HG03097 (cell line): ENCODE data around the gene CDON.

Source experiments
- ATAC-seq: cut with Tn5 transposase; IDR thresholded peaks from one replicate; pipeline ENCODE4 v1.9.1; 2021; ENCODE audit not compliant: unreplicated experiment, low FRiP score

Gene CDON

DNA sequence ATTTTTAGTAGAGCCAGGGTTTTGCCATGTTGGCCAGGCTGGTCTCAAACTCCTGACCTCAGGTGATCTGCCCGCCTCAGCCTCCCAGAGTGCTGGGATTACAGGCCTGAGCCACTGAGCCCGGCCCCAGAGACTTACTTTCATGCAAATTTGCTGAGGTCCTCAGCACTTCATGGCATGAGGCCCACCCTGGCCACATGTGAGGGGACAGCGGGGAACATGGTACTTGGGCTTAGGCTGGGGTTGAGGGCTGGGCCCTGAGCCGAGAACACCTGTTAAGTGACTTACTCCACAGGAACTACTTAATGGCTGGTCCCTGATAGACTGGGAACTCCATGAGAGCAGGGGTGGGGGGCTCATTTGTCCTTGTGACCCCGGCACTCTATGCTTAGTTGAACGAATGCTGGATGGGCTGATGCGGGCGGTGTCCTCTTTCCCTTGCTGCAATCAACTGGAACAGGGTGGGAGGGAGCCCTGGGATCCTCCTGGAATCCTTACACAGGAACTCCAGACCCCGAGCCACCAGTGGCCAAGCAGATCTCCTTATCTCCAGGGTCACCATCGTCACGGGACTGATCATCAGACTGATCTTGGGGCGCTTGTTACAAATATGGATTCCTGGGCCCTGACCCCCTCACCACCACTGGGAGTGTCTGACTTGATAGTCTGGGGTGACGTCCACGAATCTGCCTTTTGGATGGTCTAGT is 115.8 kb downstream of the CDON start:
- ATAC-seq, result no peak

DNA sequence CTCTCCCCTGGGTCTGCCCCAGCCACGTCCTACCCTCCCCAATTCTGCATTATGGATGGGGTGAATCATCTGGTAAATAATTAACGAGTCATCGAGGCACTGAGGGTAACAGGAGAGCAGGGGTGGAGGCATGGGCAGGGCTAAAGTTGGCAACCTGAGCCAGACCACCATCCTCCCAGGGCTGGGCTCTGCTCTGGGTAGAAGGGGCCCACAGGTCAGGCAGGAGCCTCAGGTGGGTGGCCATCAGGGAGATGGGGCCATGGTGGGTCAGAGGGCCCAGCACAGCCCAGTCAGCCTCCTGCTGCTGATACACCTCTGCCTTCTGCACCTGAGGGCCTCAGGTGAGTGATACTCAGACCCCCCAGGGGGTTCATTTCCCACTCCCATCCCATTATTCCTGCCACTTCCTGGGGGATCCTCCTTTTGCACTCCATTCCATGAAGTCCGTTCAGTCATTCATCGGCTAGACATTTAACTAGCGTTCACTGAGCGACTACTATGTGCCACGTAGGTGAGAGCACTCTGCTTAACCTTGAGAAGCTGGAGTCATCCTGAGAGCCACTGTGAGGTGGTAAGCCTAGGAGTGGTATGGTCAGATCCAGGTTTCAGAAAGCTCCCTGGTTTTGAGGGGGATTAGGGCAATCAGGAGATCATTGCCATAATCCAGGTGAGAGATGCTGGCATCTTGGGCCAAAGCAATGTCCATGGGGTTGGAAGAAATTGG is 116.7 kb downstream of the CDON start, which contains the start of gene VSIG10L2:
Gene VSIG10L2, plus strand, starts transcription at position 248 of the 724 bp plus-strand sequence. Its CDS starts 12 bp downstream, at position 260.
- ATAC-seq, result no peak

DNA sequence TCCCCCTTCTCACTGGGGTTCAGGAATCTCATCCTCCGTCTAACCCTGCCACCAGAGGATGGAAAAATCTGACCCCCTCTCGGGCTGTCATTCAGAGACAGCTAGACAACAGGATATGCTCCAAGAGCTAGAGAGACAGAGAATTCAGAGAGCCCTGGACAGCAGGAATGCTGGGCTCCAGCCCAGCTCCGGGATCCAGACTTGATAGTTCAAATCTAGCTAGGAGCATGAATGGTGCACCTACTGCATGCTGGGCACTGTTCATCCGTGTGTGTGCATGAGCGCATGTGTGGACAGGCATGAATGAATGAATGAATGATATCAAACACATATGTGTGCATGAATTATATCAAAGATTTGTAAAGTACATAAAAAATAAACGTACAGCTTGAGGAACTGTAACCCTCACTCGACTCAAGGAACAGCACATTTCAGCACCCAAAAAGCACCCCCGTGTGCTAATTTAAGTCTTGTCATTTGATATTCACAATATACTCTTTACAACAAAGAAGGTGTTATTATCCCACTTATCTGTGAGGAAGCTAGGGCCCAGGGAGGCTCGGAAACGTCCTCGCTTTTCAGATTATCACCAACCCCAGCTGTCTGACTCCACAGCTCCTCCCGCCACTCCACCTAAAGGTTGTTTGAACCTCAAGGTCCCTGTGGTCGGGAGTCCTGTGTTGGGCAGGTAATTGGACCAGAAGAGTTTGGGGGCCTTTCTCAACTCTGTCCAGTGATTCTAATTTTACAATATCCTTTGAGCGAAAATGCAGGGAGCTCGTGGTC is 117.5 kb downstream of the CDON start:
- ATAC-seq, result no peak

DNA sequence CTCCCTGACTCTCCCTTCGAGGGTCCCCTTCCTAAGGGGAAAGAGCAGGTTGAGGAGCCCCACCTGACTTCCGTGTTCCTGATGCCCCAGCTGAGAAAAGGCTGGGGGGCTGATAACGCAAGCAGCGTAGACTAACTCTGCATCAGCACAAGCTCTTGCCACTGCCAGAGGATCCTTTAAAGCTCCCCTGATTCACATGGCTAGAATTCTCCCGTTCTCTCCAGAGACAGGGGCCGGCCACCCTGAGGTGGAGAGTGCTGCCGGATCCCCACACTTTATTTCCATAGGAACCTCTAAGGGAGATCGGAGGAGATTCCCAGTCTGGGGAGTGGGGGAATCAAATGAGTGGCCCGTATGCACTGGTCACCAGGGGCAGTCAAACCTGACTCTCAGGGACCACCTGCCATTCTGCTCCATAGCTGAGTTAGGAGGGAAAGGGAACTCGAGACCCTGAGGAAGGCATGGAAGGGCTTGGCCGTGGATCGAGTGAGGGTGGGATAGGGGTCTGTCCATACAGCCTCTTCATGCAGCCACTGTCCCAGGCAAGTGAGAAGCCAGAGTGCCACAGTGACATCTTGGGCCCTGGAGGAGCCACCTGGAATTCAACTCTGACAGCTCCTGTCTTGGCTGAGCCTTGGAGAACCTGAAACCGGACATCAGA is 118.2 kb downstream of the CDON start:
- no peak for ATAC-seq

DNA sequence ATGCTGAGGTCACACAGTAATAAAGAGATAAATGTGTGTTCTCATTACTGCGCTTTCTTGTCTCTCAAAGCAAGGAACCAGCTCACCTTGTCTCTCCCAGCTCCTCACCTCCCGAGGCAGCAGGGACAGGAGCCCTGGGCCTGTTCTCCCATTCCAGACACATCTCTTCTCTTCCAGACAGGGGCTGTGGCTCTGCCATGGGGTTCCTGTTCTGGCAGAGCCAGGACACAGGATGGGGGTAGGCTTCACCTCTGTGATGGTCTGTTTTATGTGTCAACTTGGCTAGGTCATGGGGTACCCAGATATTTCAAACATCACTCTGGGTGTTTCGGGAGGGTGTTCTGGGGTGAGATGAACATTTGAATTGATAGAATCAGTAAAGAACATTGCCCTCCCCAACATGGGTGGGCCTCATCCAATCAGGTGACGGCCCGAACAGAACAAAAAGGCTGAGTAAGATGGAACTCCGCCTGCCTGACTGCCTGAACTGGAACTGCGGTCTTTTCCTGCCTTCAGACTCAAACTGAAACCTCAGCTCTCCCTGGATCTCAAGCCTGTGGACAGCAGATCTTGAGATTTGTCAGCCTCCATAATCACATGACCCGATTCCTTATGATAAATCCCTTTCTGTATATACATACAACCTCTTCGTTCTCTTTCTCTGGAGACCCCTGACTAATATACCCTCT is 118.9 kb downstream of the CDON start:
- ATAC-seq, result no peak

DNA sequence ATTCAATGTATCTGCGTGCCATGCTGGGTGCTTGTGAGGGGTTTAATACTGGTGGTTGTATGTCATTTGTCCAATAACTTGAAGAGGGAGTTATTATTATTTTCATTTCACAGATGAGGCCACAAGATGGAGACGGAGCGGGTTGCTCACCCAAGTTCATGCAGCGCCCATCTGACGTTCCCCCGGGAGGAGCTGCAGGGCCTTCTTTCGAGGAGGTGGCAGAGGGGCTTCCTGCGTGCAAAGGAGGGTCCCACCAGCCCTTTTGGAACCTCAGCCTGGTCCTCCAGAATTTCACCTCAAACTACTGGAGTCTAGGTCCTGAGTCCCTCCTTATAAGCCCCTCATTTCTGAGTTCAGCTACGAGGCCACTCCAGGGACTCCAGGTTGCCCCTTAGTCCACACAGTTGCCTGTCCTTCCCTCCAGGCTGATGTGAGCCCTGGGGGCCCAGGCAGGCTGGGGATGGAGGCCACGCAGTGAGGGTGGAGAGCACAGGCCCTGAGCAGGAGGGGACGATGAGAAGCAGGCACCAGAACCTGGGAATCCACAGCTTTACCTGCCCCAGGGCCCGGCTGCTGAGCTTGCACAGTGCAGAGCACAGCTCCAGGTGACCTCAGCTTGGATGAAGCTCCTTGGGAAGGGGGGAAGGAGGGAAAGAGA is 119.8 kb downstream of the CDON start:
- ATAC-seq, result no peak

DNA sequence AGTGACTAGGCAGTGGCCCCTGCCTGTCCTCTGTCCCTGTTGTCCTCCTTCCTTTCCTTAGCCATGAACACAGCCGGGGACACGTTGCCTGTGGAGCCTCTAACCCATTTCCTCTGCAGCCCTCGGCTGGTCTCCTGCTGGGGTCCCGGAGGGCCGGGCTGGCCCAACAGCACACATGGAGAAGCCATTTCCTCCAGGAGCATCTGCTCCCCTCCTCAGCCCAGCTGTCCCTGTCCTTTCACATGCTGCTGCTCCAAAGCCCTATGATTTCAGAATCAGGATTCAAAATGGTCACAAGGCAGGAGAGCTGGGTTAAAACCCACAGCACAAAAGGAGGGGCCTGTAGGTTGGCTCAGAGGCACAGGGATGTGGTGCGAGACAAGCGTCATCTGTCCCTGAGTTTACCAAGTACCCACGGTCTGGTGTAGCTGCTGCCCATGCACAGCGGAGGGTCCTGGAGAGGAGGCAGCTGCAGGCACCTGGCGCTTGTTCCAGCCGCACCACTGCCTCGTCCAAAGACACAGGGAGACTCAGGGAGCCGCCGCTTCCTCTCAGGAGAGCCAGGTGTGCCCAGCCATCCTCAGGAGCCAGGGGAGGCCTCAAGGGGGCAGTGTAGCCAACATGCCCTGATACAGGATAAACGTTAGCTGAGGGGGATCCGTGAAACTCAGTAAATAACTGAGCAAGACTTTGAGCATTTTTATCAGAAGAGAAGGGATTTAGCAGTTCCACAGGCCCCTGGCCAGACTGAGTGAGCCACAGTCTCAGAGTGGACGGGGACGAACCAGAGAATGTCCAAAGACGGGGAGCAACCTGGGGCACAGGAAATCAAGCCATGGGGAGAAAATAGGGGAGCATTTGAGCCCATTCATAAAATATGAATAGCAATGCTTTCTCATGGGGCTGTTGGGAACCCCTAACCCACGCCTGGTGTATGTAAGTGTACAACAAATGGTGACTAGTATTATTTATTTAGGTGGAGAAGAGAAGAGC is 120.8 kb downstream of the CDON start:
- no peak for ATAC-seq

DNA sequence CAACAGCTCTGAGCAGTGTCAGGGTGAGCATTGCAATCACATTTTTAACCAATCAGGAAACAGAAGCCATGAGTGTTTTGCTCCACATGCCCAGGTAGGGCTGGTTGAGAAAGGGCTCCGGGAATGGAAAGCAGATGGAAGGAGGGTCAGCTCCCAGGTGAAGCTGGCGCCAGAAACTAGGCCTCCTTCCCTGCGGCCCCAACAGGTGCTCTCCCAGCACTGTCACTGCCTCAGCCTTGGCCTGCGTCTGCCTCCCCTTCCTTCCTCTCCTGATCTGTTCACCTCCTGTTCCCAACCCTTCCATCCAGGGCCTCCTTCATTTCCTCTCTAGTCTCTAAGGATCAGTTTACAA is 121.4 kb downstream of the CDON start:
- ATAC-seq, result no peak

DNA sequence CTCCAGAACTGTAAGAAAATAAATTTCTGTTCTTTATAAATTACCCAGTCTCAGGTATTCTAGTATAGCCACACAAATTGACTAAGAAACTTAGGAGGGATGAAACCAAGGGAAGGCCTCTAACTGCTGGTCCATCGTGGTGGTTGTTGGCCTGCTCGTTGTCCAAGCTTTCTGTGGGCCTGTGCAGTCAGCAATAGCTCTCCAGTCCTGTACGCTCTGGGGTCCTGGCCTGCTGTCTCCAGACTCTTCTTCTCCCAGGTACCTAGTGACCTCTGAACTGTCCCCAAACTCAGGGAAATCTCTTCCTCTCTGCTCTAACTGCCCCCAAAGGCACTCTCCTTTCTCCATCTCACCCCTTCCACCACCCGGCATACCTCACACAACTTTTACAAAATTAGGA is 122.5 kb downstream of the CDON start:
- no peak for ATAC-seq

DNA sequence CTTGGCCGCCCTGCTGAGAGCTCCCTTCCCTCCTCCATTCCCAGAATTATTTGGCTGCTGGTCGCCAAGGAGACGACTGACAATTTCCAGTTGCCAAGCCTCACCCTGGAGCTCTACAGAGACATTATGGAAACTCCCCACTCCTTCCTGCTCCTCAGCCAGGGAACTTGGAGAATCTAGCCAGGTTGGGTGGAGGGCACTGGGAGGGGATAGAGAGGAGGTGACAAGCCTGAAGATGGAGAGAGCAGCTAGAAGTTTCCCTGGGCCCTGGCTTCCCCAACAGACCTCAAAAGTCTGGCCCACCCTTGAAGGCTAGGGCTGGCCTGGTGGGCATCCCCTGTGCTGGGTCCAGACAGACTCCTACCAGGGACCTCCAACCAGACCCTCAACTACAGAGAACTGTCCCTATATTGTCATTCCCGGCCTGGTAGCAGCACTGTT is 123.6 kb downstream of the CDON start:
- ATAC-seq, result no peak

DNA sequence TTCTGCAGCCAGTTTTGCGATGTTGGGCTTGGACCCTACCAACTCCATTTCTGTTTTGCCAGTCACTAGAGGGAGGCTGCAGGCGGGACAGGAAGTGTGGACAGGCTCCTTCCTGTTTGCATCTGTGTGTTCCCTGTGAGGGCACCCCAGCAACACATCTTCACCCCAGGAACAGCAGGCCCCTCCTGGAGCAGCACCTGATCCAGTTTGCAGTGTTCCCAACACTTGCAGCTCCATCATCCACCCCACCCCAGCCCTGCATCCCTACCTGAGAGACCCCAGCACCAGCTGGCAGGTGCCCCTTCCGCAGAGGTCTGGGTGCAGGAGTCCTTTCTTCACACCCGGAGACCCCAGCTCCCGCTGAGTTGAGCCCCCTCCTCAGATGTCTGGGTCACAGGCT is 124.2 kb downstream of the CDON start:
- ATAC-seq, result no peak

DNA sequence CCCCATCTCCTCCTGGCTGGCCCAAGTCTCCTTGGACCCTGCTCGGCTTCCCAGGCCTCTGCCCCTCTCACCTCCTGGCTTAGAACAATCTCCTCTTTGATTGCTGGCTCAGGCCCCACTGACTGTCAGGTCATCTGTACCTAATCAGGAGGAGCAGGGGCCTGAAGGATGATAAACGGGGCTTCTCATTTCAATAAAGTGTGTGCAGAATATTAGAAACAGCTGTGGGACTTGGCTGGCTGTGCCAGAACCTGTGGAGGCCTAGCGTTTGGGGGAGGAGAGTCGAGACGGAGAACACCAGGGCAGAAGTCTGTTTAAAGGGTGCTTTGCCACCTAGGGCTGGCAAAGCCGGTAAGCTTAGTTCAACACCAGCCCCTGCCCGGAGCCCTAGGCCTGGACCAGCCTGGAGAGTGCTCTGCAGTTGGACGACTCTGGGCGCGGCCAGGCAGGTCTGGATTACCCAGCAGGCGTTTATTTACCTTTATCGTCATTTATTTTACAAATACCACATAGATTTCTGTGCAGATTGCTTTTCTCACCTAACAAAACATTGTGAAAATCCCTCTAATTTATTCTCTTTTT is 127.0 kb downstream of the CDON start:
- ATAC-seq, result no peak

DNA sequence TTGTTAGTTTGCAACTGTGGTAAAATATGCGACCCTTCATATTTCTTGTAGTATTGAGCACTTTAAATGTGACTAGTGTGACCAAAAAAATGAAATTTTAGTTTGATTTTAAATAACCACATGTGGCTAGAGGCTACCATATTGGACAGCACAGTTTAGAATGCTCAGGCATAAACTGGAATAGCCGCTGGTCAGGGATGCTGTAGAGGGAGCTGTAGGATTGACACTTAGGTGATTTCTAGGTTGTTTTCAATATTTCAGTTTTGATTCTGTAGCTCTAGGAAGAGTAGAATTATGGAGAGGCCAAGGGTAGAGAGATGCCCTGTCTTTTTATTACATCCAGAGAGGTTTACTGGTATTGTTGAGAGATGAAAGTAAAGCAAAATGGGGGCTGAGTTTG is 127.6 kb downstream of the CDON start:
- ATAC-seq, result no peak

DNA sequence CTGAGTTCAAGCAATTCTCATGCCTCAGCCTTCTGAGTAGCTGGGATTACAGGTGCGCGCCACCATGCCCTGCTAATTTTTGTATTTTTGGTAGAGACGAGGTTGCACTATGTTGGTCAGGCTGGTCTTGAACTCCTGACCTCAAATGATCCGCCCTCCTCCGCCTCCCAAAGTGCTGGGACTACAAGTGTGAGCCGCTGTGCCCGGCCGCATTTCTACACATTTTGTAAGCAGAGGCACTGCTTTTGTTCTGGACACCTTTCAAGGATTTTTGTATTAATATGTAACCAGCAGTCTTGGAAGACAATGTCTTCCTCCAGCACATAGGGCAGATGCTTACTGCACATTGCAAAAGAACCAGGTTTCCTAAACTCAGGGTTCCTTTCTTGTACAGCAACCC is 128.2 kb downstream of the CDON start:
- ATAC-seq, result no peak

DNA sequence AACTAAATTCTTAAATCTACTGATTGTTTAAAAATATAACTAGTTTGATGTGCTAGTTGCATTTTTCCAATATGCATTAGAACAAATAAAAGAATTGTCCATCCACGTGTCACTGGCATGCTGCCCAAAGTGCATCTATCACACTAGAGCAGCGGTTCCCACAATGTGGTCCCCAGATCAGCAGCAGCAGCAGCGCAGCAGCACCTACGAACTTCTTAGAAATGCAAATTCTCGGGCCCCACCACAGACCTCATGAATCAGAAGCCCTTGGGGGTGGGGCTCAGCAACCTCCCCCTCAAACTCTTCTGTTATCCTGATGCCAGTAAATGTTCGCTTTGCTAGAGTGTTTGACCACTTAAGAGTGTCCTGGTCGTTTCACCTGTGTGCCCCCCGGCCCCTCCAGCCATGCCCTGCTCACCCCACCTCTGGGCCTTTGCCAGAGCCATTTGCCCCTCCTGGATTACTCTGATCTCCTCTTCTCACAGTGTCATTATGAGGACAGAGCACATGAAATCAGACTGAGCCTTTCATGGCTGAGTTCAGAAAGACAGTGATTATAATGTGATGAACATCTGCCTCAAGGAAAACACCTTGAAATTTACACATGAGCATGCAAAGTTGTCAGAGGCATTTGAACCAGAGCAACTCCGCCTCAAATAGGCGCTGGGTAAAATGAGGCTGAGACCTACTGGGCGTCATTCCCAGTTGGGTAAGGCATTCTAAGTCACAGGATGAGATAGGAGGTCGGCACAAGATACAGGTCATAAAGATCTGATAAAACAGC is 129.4 kb downstream of the CDON start:
- ATAC-seq, result no peak

DNA sequence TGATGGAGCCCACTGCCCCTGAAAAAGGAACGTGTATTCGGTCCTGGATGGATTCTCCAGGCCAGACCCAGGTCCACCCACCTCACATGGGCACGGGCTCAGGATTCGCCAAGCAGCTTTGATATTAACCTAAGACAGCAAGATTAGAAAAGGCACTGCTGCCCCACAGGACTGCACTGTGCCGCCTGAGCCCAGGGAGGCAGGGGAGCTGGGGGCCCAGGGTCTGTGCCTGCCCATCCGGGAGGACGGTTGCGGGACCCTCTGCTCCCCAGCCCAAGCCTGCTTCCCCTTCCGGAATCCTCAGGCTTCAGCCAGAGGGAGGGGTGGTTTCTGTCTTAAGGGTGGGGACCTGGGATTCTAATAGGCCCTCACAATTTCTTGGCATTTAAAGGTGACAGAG is 130.4 kb downstream of the CDON start:
- ATAC-seq, result no peak

DNA sequence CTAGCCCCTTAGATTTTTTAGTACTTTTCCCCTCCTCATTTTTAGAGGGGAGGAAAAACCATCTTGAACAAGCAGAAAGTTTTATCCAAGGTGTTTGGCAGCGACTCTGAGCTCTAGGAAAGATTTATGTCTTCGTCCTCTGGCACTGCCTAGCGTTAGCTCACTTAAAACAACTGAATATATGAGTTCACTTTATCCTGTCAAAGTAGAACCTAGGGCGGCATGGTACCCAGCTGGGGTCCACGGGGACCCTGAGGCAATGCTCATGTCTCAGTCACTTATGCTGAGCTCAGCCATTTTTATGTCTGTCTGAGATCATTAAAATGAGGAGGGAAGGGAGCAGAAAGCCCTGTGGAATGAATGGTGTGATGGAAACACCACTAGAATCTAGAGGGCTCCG is 131.0 kb downstream of the CDON start:
- ATAC-seq, result no peak

DNA sequence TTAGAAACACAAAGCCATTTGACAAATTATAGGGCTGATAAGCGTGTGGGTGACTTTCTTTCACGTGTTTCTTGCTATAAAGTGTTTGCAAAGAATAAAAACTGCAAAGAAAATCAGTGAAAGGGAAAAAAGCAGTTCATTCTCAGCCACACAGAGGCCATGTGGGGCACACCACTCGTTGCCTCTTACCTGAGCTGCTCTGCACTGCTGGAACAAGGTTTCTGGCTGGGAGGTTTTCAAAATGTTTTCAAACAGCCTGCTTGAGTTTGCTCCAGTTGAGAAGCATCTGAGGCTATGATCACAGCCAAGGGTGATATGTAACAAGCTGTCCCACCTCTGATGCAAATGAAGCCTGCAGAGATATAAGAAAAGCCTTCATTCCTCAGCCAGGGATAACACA is 131.6 kb downstream of the CDON start:
- no peak for ATAC-seq
